Measurements from ENCODE around the gene WDR70.

- TF ChIP-seq CTCF (IDR thresholded peaks at IDR 0.05): no peak
- no peak for TF ChIP-seq POLR2A (IDR thresholded peaks at IDR 0.05)
- no peak for TF ChIP-seq EP300 (IDR thresholded peaks at IDR 0.05)
Measured at GRCh38 chr5:37645707-37646106, 266.6 kb downstream of the WDR70 start.

Measured in ovary (tissue), 3 donors.